GM12878 (cell line): ENCODE data around the gene ZNF581. TPM values are rescaled to one million over a fixed set of nuclear protein-coding genes. Genes with fewer than 3 reads are reported as not detected.

Experiments used
- CREM ChIP-seq: IDR thresholded peaks from 2 replicates; pipeline ENCODE4 v1.6.1; 2014; ENCODE audit warnings: antibody characterized with exemption, low read depth
- ETV6 ChIP-seq, 2 experiments: fragments of 450-650 bp in 1 of 2; IDR thresholded peaks in 1 of 2; conservative IDR thresholded peaks in 1 of 2; 2 replicates each; pipeline ENCODE4 v1.6.1; 2014; ENCODE audit warnings: antibody characterized with exemption in 1 of 2, borderline replicate concordance in 1 of 2, low read depth in 1 of 2, mild to moderate bottlenecking in 1 of 2, moderate library complexity in 1 of 2
- GABPA ChIP-seq: IDR thresholded peaks from 2 replicates; pipeline ENCODE4 v1.6.1; 2014; ENCODE audit warnings: antibody characterized with exemption, low read depth, mild to moderate bottlenecking, inconsistent platforms
- HDAC6 ChIP-seq: fragments of 200-600 bp; sonication (generic); IDR thresholded peaks from one replicate; pipeline ENCODE4 v1.8.0; 2017; ENCODE audit warnings: antibody characterized with exemption; ENCODE audit not compliant: unreplicated experiment
- IRF4 ChIP-seq: IDR thresholded peaks from 2 replicates; pipeline ENCODE4 v1.6.1; 2011; ENCODE audit warnings: low read depth, low read length
- MXI1 ChIP-seq: fragments of 150-350 bp; IDR thresholded peaks from 2 replicates; pipeline ENCODE4 v1.6.1; 2011; ENCODE audit warnings: low read depth, mild to moderate bottlenecking, inconsistent platforms, low read length, improper control_type of control experiment
- NFXL1 ChIP-seq: fragments of 450-650 bp; IDR thresholded peaks from 2 replicates; pipeline ENCODE4 v1.6.1; 2017; ENCODE audit warnings: antibody characterized with exemption, mild to moderate bottlenecking, borderline replicate concordance
- NFYA ChIP-seq: IDR thresholded peaks from 2 replicates; pipeline ENCODE4 v1.6.1; 2011; ENCODE audit warnings: low read depth, mild to moderate bottlenecking, low read length, improper control_type of control experiment, borderline replicate concordance
- PML ChIP-seq: IDR thresholded peaks from 2 replicates; pipeline ENCODE4 v1.6.1; 2012; ENCODE audit warnings: low read length, inconsistent platforms
- POU2F2 ChIP-seq: IDR thresholded peaks from 3 replicates; pipeline ENCODE4 v1.6.1; 2011; ENCODE audit warnings: low read depth, mild to moderate bottlenecking, low read length, borderline replicate concordance
- RCOR1 ChIP-seq: conservative IDR thresholded peaks from 2 replicates; pipeline ENCODE4 v1.6.1; 2012; ENCODE audit warnings: low read depth, low read length, improper control_type of control experiment
- SMC3 ChIP-seq: IDR thresholded peaks from 2 replicates; pipeline ENCODE4 v1.6.1; 2011; ENCODE audit warnings: low read length, improper control_type of control experiment, borderline replicate concordance
- SPI1 ChIP-seq: IDR thresholded peaks from 2 replicates; pipeline ENCODE4 v1.6.1; 2011; ENCODE audit warnings: low read depth, mild to moderate bottlenecking, low read length, moderate library complexity, borderline replicate concordance; ENCODE audit not compliant: insufficient read depth
- STAT1 ChIP-seq: fragments of 450-650 bp; conservative IDR thresholded peaks from 2 replicates; pipeline ENCODE4 v1.6.1; 2014; ENCODE audit warnings: antibody characterized with exemption, mild to moderate bottlenecking
- ZBED1 ChIP-seq: IDR thresholded peaks from 2 replicates; pipeline ENCODE4 v1.6.1; 2016; ENCODE audit warnings: borderline replicate concordance
- ZSCAN29 ChIP-seq: fragments of 450-650 bp; IDR thresholded peaks from 2 replicates; pipeline ENCODE4 v1.6.1; 2017; ENCODE audit warnings: mild to moderate bottlenecking, moderate library complexity
- polyA plus RNA-seq, 11 experiments: library from polyadenylated mRNA; depleted of rRNA in 4 of 11; unstranded in 6 of 11; stranded (reverse) in 5 of 11; fragments of >200 nt; fragmentation: Nextera tagmentation in 4 of 11; fragmentation: Illumina TruSeq in 1 of 11; extraction: Ambion mirVana in 4 of 11; extraction: Trizol in 1 of 11; gene quantifications; 1 replicate in 1 of 11; 2 replicates in 10 of 11; pipeline versions ENCODE4 v1.2.1 to v1.2.3, GENCODE V29; 2011 to 2016; ENCODE audit warnings: inconsistent platforms in 2 of 11, missing spikeins in 2 of 11, low read depth in 1 of 11
- total RNA-seq, 4 experiments: library from RNA; depleted of rRNA in 3 of 4; stranded (reverse); fragments of >200 nt in 3 of 4; fragmentation: Illumina TruSeq in 1 of 4; extraction: Trizol in 1 of 4; gene quantifications; 2 replicates each; pipeline versions ENCODE4 v1.2.1 to v1.2.3, GENCODE V29; 2013 to 2021
- TF ChIP-seq, protein P1 (sequence below): fragments of 450-650 bp; IDR thresholded peaks from 2 replicates; pipeline ENCODE4 v1.6.1; 2018; ENCODE audit warnings: mild to moderate bottlenecking, low read depth, moderate library complexity; ENCODE audit not compliant: partially characterized antibody
- TF ChIP-seq, protein P2 (sequence below): IDR thresholded peaks from 2 replicates; pipeline ENCODE4 v1.6.1; 2011; ENCODE audit warnings: low read depth, mild to moderate bottlenecking, low read length, moderate library complexity, borderline replicate concordance; ENCODE audit errors: extremely low read depth
- TF ChIP-seq, protein P3 (sequence below): fragments of 450-650 bp; conservative IDR thresholded peaks from 2 replicates; pipeline ENCODE4 v1.6.1; 2017; ENCODE audit warnings: mild to moderate bottlenecking, moderate library complexity
- TF ChIP-seq, protein P4 (sequence below): fragments of 450-650 bp; IDR thresholded peaks from 2 replicates; pipeline ENCODE4 v1.6.1; 2017; ENCODE audit warnings: mild to moderate bottlenecking, moderate library complexity

ZNF581 gene
- total and polyA plus RNA-seq, 10 of the 15 experiments (the other 5 are each of a cell fraction or from before 2014, with no cell fraction given): 4.7 to 45.4 (median 22.2) TPM

DNA sequence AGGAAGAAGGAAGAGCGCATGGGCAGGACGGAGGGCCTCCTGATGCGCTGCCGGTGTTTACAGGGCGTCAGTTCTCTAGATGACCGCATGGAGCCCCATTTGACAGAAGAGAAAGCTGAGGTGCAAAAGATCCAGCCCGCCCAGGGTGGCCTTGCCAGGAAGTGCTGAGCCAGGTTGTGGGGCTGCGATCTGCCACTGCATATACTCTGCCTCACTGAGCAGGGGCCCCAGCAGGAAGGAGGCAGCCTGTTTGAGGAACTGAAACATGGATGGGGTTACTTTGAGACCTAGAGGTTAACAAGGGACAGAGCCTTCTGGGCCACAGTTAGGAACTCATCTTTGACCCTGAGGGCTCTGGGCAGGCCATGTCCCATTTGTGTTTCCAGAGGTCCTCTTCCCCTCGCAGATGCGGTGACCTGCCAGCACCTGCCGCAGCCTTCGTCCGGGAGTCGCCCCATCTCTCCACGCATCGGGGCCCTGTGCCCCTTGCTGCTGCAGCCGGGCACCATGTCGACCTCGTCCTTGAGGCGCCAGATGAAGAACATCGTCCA, 34.7 kb downstream of the ZNF581 start (continued):
- TF ChIP-seq, protein P1, sequence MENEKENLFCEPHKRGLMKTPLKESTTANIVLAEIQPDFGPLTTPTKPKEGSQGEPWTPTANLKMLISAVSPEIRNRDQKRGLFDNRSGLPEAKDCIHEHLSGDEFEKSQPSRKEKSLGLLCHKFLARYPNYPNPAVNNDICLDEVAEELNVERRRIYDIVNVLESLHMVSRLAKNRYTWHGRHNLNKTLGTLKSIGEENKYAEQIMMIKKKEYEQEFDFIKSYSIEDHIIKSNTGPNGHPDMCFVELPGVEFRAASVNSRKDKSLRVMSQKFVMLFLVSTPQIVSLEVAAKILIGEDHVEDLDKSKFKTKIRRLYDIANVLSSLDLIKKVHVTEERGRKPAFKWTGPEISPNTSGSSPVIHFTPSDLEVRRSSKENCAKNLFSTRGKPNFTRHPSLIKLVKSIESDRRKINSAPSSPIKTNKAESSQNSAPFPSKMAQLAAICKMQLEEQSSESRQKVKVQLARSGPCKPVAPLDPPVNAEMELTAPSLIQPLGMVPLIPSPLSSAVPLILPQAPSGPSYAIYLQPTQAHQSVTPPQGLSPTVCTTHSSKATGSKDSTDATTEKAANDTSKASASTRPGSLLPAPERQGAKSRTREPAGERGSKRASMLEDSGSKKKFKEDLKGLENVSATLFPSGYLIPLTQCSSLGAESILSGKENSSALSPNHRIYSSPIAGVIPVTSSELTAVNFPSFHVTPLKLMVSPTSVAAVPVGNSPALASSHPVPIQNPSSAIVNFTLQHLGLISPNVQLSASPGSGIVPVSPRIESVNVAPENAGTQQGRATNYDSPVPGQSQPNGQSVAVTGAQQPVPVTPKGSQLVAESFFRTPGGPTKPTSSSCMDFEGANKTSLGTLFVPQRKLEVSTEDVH: no peak
- TF ChIP-seq NFXL1: no peak
- TF ChIP-seq, protein P2, sequence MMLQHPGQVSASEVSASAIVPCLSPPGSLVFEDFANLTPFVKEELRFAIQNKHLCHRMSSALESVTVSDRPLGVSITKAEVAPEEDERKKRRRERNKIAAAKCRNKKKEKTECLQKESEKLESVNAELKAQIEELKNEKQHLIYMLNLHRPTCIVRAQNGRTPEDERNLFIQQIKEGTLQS: no peak
- no peak for TF ChIP-seq PML
- peak; percentile 98 for TF ChIP-seq IRF4
- TF ChIP-seq SMC3: peak; percentile 25; the same call in 1 of the 2 replicates
- peak in 1 of 2 experiments; percentile 87; a peak in 1 of 4 replicates for TF ChIP-seq ETV6 (conservative IDR thresholded peaks at IDR 0.05 in 1 of 2, IDR thresholded peaks at IDR 0.05 in 1 of 2; ENCODE audit: borderline replicate concordance in 1 of 2, low read depth in 1 of 2)
- TF ChIP-seq, protein P3, sequence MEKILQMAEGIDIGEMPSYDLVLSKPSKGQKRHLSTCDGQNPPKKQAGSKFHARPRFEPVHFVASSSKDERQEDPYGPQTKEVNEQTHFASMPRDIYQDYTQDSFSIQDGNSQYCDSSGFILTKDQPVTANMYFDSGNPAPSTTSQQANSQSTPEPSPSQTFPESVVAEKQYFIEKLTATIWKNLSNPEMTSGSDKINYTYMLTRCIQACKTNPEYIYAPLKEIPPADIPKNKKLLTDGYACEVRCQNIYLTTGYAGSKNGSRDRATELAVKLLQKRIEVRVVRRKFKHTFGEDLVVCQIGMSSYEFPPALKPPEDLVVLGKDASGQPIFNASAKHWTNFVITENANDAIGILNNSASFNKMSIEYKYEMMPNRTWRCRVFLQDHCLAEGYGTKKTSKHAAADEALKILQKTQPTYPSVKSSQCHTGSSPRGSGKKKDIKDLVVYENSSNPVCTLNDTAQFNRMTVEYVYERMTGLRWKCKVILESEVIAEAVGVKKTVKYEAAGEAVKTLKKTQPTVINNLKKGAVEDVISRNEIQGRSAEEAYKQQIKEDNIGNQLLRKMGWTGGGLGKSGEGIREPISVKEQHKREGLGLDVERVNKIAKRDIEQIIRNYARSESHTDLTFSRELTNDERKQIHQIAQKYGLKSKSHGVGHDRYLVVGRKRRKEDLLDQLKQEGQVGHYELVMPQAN: peak; percentile 58
- 0 out of 2 replicates have a peak, but pooled peaks have one; percentile 52 for TF ChIP-seq GABPA
- peak; percentile 65; the same call in 1 of the 2 replicates for TF ChIP-seq ZSCAN29
- TF ChIP-seq CREM: peak; percentile 68
- TF ChIP-seq NFYA: no peak
- TF ChIP-seq HDAC6: no peak
- no peak; the same call in 1 of the 2 replicates for TF ChIP-seq ZBED1
- TF ChIP-seq STAT1: no peak
- TF ChIP-seq, protein P4, sequence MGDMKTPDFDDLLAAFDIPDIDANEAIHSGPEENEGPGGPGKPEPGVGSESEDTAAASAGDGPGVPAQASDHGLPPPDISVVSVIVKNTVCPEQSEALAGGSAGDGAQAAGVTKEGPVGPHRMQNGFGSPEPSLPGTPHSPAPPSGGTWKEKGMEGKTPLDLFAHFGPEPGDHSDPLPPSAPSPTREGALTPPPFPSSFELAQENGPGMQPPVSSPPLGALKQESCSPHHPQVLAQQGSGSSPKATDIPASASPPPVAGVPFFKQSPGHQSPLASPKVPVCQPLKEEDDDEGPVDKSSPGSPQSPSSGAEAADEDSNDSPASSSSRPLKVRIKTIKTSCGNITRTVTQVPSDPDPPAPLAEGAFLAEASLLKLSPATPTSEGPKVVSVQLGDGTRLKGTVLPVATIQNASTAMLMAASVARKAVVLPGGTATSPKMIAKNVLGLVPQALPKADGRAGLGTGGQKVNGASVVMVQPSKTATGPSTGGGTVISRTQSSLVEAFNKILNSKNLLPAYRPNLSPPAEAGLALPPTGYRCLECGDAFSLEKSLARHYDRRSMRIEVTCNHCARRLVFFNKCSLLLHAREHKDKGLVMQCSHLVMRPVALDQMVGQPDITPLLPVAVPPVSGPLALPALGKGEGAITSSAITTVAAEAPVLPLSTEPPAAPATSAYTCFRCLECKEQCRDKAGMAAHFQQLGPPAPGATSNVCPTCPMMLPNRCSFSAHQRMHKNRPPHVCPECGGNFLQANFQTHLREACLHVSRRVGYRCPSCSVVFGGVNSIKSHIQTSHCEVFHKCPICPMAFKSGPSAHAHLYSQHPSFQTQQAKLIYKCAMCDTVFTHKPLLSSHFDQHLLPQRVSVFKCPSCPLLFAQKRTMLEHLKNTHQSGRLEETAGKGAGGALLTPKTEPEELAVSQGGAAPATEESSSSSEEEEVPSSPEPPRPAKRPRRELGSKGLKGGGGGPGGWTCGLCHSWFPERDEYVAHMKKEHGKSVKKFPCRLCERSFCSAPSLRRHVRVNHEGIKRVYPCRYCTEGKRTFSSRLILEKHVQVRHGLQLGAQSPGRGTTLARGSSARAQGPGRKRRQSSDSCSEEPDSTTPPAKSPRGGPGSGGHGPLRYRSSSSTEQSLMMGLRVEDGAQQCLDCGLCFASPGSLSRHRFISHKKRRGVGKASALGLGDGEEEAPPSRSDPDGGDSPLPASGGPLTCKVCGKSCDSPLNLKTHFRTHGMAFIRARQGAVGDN: no peak; the same call in 1 of the 2 replicates
- TF ChIP-seq RCOR1: peak; percentile 98
- TF ChIP-seq SPI1: peak; percentile 99
- peak; percentile 86; the same call in 1 of the 3 replicates for TF ChIP-seq POU2F2
- peak; percentile 87 for TF ChIP-seq MXI1
